ENCODE results near the gene RNF144A. TPM values are rescaled to one million over a fixed set of nuclear protein-coding genes. Genes with fewer than 3 reads are reported as not detected.

Gene RNF144A
- total and polyA plus RNA-seq, 2 of the 13 experiments (the other 11 are each of a cell fraction or from before 2014, with no cell fraction given) = 13.9 to 16.5 TPM

GRCh38 chr2:7032371-7032770, 115.2 kb downstream of the RNF144A start:
- BruUV-seq (replicated peaks) = no TSS peak
- no peak for DNase-seq (ENCODE audit: low spot score)
- 93% methylated on average over 16 of the region's 16 CpGs for WGBS (ENCODE audit: low lambda C conversion rate)
- no peak overlapping the region for H3K4me3 ChIP-seq (replicated peaks in 1 of 3; ENCODE audit: insufficient read depth in 1 of 3, low read depth in 2 of 3, low read length in 3 of 3)
- no peak overlapping the region for H3K9ac ChIP-seq (ENCODE audit: insufficient read depth, low read depth, low read length)
- no peak for ATAC-seq
- no peak overlapping the region for H3K4me2 ChIP-seq (ENCODE audit: low read depth, low read length)
- H3K27ac ChIP-seq (ENCODE audit: extremely low read length, insufficient read depth, low read length) = no peak overlapping the region
- H4K20me1 ChIP-seq (ENCODE audit: insufficient read depth, low read length) = peaks cover 7% of the 10 kb centered on the region; the same call in 1 of the 2 replicates
- no peak for TF ChIP-seq ZNF136 (CRISPR knock-in tag; IDR thresholded peaks at IDR 0.05; ENCODE audit: low read depth)
- no peak for TF ChIP-seq HNRNPUL1 (IDR thresholded peaks at IDR 0.05; ENCODE audit: low read depth, low read length)
- no peak for TF ChIP-seq RFX3 (CRISPR knock-in tag; IDR thresholded peaks at IDR 0.05)
- no peak for TF ChIP-seq SIX1 (CRISPR knock-in tag; IDR thresholded peaks at IDR 0.05; ENCODE audit: borderline replicate concordance)
- TF ChIP-seq FOXJ3 (CRISPR knock-in tag; IDR thresholded peaks at IDR 0.05; ENCODE audit: borderline replicate concordance) = no peak
- TF ChIP-seq, protein P1, sequence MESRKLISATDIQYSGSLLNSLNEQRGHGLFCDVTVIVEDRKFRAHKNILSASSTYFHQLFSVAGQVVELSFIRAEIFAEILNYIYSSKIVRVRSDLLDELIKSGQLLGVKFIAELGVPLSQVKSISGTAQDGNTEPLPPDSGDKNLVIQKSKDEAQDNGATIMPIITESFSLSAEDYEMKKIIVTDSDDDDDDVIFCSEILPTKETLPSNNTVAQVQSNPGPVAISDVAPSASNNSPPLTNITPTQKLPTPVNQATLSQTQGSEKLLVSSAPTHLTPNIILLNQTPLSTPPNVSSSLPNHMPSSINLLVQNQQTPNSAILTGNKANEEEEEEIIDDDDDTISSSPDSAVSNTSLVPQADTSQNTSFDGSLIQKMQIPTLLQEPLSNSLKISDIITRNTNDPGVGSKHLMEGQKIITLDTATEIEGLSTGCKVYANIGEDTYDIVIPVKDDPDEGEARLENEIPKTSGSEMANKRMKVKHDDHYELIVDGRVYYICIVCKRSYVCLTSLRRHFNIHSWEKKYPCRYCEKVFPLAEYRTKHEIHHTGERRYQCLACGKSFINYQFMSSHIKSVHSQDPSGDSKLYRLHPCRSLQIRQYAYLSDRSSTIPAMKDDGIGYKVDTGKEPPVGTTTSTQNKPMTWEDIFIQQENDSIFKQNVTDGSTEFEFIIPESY (CRISPR knock-in tag; IDR thresholded peaks at IDR 0.05) = peak; percentile 17; the same call in 1 of the 2 replicates
- TF ChIP-seq FOXO1 (CRISPR knock-in tag; IDR thresholded peaks at IDR 0.05) = no peak
- no peak for TF ChIP-seq ZNF879 (CRISPR knock-in tag; IDR thresholded peaks at IDR 0.05)
- no peak for TF ChIP-seq ZSCAN31 (CRISPR knock-in tag; IDR thresholded peaks at IDR 0.05; ENCODE audit: low read depth)
- no peak for TF ChIP-seq ZNF44 (CRISPR knock-in tag; IDR thresholded peaks at IDR 0.05)
- TF ChIP-seq ZNF205 (CRISPR knock-in tag; IDR thresholded peaks at IDR 0.05) = no peak
- no peak for TF ChIP-seq NBN (conservative IDR thresholded peaks at IDR 0.05)
- no peak for TF ChIP-seq MYC (CRISPR knock-in tag; IDR thresholded peaks at IDR 0.05; ENCODE audit: borderline replicate concordance)
- no peak for TF ChIP-seq ERF (CRISPR knock-in tag; IDR thresholded peaks at IDR 0.05)
- TF ChIP-seq CSRNP1 (CRISPR knock-in tag; IDR thresholded peaks at IDR 0.05) = no peak
- no peak for TF ChIP-seq ZNF598 (CRISPR knock-in tag; IDR thresholded peaks at IDR 0.05; ENCODE audit: borderline replicate concordance)
- 0 out of 2 replicates have a peak, but pooled peaks have one; percentile 31 for TF ChIP-seq ZNF605 (CRISPR knock-in tag; IDR thresholded peaks at IDR 0.05)
- no peaks in the 10 kb centered on the region for H3K27me3 ChIP-seq (ENCODE audit: control insufficient read depth in 1 of 2, insufficient read depth in 2 of 2, low read length in 2 of 2)
- intact Hi-C loops (cut with micrococcal nuclease; ENCODE audit: unreplicated experiment) = no loop called here
- no peak for FAIRE-seq
- H3K36me3 ChIP-seq (replicated peaks in 1 of 2; ENCODE audit: control insufficient read depth in 1 of 2, insufficient read depth in 2 of 2, low read length in 2 of 2) = peaks cover 5 to 22% of the 10 kb centered on the region in 2 experiments; a peak in 3 of 5 replicates
- in situ Hi-C loops (cut with HindIII; ENCODE audit: extremely low pct_ligation_motif_present, low pct_unique_long_range_greater_than_20kb) = no loop called here
- ChIA-PET POLR2A (interaction anchor here (1.1 kb wide), 1 partner anchor 111 kb away, joined by 3 read pairs; no protein-coding TSS in a partner anchor), CTCF (ENCODE audit: low intra/inter-chr PET ratio, low total read pairs) (no interaction called here)
- no peaks in the 10 kb centered on the region for H3K79me2 ChIP-seq (ENCODE audit: insufficient read depth, low read length)
- H2AFZ ChIP-seq (ENCODE audit: low read length) = no peak overlapping the region
- H3K9me3 ChIP-seq (ENCODE audit: low read length) = no peaks in the 10 kb centered on the region
- H3K4me1 ChIP-seq (ENCODE audit: insufficient read depth, low read length) = peaks cover 37% of the 10 kb centered on the region

Measured in HepG2 (cell line).